Gastrocnemius medialis (tissue), 4 donors: Measurements from ENCODE around the gene CREB3L4. TPM values are rescaled to one million over a fixed set of nuclear protein-coding genes. Genes with fewer than 3 reads are reported as not detected.

Experiments used
- ATAC-seq, 2 donors: fragments of 150-250 bp; one replicate each; pipeline ENCODE4 v1.9.1; 2016
- DNase-seq, 2 donors: peaks; one replicate each; pipeline ENCODE4 v3.0.0-alpha.2; 2019
- H3K27ac ChIP-seq, 4 donors: fragments of 200-600 bp; sonication (generic); 1 replicate in 1 of 4; 2 replicates in 3 of 4; pipeline ENCODE4 v1.5.1; 2016 to 2018; ENCODE audit warnings: mild to moderate bottlenecking in 2 of 4, moderate library complexity in 1 of 4
- H3K27me3 ChIP-seq, 3 donors: fragments of 200-600 bp; sonication (generic) in 2 of 3; 1 replicate in 1 of 3; 2 replicates in 2 of 3; pipeline versions ENCODE4 v1.5.1 to v1.6.0; 2016 to 2019; ENCODE audit warnings: mild to moderate bottlenecking in 1 of 3, moderate library complexity in 1 of 3
- H3K36me3 ChIP-seq, 2 donors: fragments of 200-600 bp; sonication (generic) in 1 of 2; one replicate each; pipeline ENCODE4 v1.5.1; 2017 to 2018
- H3K4me1 ChIP-seq, 2 donors: fragments of 200-600 bp; sonication (generic) in 1 of 2; one replicate each; pipeline ENCODE4 v1.5.1; 2016 to 2017; ENCODE audit warnings: mild to moderate bottlenecking in 2 of 2
- H3K4me3 ChIP-seq, 4 donors: fragments of 200-600 bp; sonication (generic) in 3 of 4; 1 replicate in 1 of 4; 2 replicates in 3 of 4; pipeline ENCODE4 v1.5.1; 2016 to 2019; ENCODE audit warnings: mild to moderate bottlenecking in 2 of 4
- H3K9me3 ChIP-seq, 3 donors: fragments of 200-600 bp; sonication (generic) in 2 of 3; 1 replicate in 1 of 3; 2 replicates in 2 of 3; pipeline ENCODE4 v1.5.1; 2016 to 2019
- CTCF ChIP-seq, 5 experiments: fragments of 450-650 bp in 3 of 5; fragments of 200-600 bp in 2 of 5; sonication (generic) in 2 of 5; IDR thresholded peaks in 4 of 5; conservative IDR thresholded peaks in 1 of 5; 1 replicate in 4 of 5; 2 replicates in 1 of 5; pipeline ENCODE4 v1.5.1; 2016 to 2019; ENCODE audit warnings: antibody characterized with exemption in 5 of 5, mild to moderate bottlenecking in 3 of 5, moderate library complexity in 3 of 5
- POLR2A ChIP-seq, 2 donors: fragments of 450-650 bp; IDR thresholded peaks; one replicate each; pipeline ENCODE4 v1.6.1; 2017; ENCODE audit warnings: antibody characterized with exemption in 2 of 2, mild to moderate bottlenecking in 2 of 2, moderate library complexity in 2 of 2
- in situ Hi-C, 4 donors: fragments of 200-750 bp; cut with MboI; loops; one replicate each; pipeline versions ENCODE4 v1.15.0 to v1.8.0; 2017; ENCODE audit warnings: low sequenced_read_pairs in 4 of 4
- intact Hi-C: fragments of 100-400 bp; cut with DNase I; formaldehyde crosslinking; loops from one replicate; pipeline ENCODE4 v1.15.1; 2023; ENCODE audit warnings: low total_unique reads
- total RNA-seq, 4 donors: library from RNA; depleted of rRNA; stranded (reverse); fragments of >200 nt; gene quantifications; one replicate each; pipeline versions ENCODE4 v1.1.0 to v1.2.3, GENCODE V29; 2016

Gene CREB3L4
- total RNA-seq, 4 donors from 2014 or later = 4.5 to 7.9 (median 5.7) TPM

- ATAC-seq (peak; percentile 92 to 95), DNase-seq (peak; percentile 92 to 95)
- TF ChIP-seq POLR2A (IDR thresholded peaks at IDR 0.05) (peak; percentile 99), CTCF (IDR thresholded peaks at IDR 0.05 in 4 of 5, conservative IDR thresholded peaks at IDR 0.05 in 1 of 5) (no peak)
- Histone ChIP-seq H3K27ac (peak within 1 kb of the TSS; percentile 92 to 97 (median 94)), H3K9me3 (no peaks in the 10 kb centered on the region), H3K4me1 (peaks cover 24 to 26% of the 10 kb centered on the region in 2 donors), H3K4me3 (peak within 1 kb of the TSS; percentile 80 to 98 (median 90)), H3K36me3 (peaks cover 0 to 33% of the 10 kb centered on the region in 2 donors), H3K27me3 (no peaks in the 10 kb centered on the region)
- in situ Hi-C loops (loop anchor here (10.0 to 25.0 kb wide), 5 partner anchors 284 to 478 kb away; partner anchors contain the start of genes ILF2 (in 2 of the 4), SNAPIN (in 2 of the 4), HAX1 (in 1 of the 4) and NPR1 (in 1 of the 4)), intact Hi-C loops (loop anchor here (2.0 to 10.0 kb wide), 3 partner anchors 194 to 320 kb away; partner anchors contain the start of genes HAX1 and ILF2)
Measured at GRCh38 chr1:153990468-153991150, 22.9 kb downstream of the CREB3L4 start, which contains the start of gene RPS27. TSS of gene RPS27 (plus strand) at chr1:153990762. CDS start at chr1:153990797, 35 bp downstream.

GRCh38 chr1:153991151-153991630 is 23.5 kb downstream of the CREB3L4 start:
- DNase-seq = no peak
- Histone ChIP-seq H3K9me3 (no peaks in the 10 kb centered on the region), H3K36me3 (peaks cover 0 to 33% of the 10 kb centered on the region in 2 donors), H3K4me1 (peaks cover 24 to 26% of the 10 kb centered on the region in 2 donors), H3K27me3 (no peaks in the 10 kb centered on the region), H3K4me3 (peak overlapping the region; percentile 80 to 98 (median 90)), H3K27ac (peak overlapping the region; percentile 92 to 97 (median 94))
- in situ Hi-C loops = loop anchor here (10.0 to 25.0 kb wide), 5 partner anchors 284 to 479 kb away; partner anchors contain the start of genes ILF2 (in 2 of the 4), SNAPIN (in 2 of the 4), HAX1 (in 1 of the 4) and NPR1 (in 1 of the 4)
- no peak for ATAC-seq
- TF ChIP-seq POLR2A (IDR thresholded peaks at IDR 0.05) (no peak), CTCF (IDR thresholded peaks at IDR 0.05 in 4 of 5, conservative IDR thresholded peaks at IDR 0.05 in 1 of 5) (no peak)
- intact Hi-C loops = loop anchor here (2.0 to 10.0 kb wide), 3 partner anchors 194 to 320 kb away; partner anchors contain the start of genes HAX1 and ILF2

DNA sequence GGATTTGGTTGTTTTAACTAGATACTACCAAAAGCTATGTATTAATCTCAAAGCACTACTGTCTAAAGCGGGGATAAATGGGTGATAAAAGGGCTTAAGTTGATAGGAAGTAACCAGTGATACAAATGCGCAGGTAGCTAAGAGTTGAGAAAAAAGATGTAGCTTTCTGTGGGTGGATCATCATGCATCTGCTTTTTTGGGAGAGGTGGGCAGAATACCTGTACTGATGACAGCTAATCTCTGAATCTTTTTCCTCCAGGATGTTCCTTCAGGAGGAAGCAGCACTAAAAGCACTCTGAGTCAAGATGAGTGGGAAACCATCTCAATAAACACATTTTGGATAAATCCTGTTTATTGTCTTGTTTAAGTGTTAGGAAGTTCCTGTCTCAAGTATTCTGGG is 24.1 kb downstream of the CREB3L4 start:
- Histone ChIP-seq H3K27me3 (no peaks in the 10 kb centered on the region), H3K27ac (peak overlapping the region; percentile 92 to 97 (median 94)), H3K9me3 (no peaks in the 10 kb centered on the region), H3K4me3 (peak overlapping the region; percentile 80 to 98 (median 90)), H3K4me1 (peaks cover 18 to 26% of the 10 kb centered on the region in 2 donors), H3K36me3 (peaks cover 0 to 33% of the 10 kb centered on the region in 2 donors)
- DNase-seq (no peak), ATAC-seq (no peak)
- TF ChIP-seq CTCF (IDR thresholded peaks at IDR 0.05 in 4 of 5, conservative IDR thresholded peaks at IDR 0.05 in 1 of 5) (no peak), POLR2A (IDR thresholded peaks at IDR 0.05) (no peak)
- in situ Hi-C loops (loop anchor here (10.0 to 25.0 kb wide), 5 partner anchors 283 to 480 kb away; partner anchors contain the start of genes ILF2 (in 2 of the 4), SNAPIN (in 2 of the 4), HAX1 (in 1 of the 4) and NPR1 (in 1 of the 4)), intact Hi-C loops (loop anchor here (2.0 to 10.0 kb wide), 3 partner anchors 193 to 321 kb away; partner anchors contain the start of genes HAX1 and ILF2)

- H3K4me3 ChIP-seq = no peak overlapping the region
- ATAC-seq (no peak), DNase-seq (no peak)
- no peaks in the 10 kb centered on the region for H3K27me3 ChIP-seq
- in situ Hi-C loops = loop anchor here (10.0 to 25.0 kb wide), 5 partner anchors 280 to 483 kb away; partner anchors contain the start of genes ILF2 (in 2 of the 4), SNAPIN (in 2 of the 4), HAX1 (in 1 of the 4) and NPR1 (in 1 of the 4)
- intact Hi-C loops = loop anchor here (10.0 kb wide), 1 partner anchor 190 kb away; no protein-coding TSS in a partner anchor
- H3K36me3 ChIP-seq = peaks cover 0 to 33% of the 10 kb centered on the region in 2 donors
- H3K9me3 ChIP-seq = no peaks in the 10 kb centered on the region
- no peak overlapping the region for H3K27ac ChIP-seq
- H3K4me1 ChIP-seq = peaks cover 17 to 26% of the 10 kb centered on the region in 2 donors
- TF ChIP-seq CTCF (IDR thresholded peaks at IDR 0.05 in 4 of 5, conservative IDR thresholded peaks at IDR 0.05 in 1 of 5) (no peak), POLR2A (IDR thresholded peaks at IDR 0.05) (no peak)
Measured at GRCh38 chr1:153995202-153995601, 27.5 kb downstream of the CREB3L4 start.
